H1 (cell line): Measurements from ENCODE around the gene DDN. TPM values are rescaled to one million over a fixed set of nuclear protein-coding genes. Genes with fewer than 3 reads are reported as not detected.
A peak's percentile ranks its signal among the peaks of the same experiment; 100 is the strongest.

Experiments used
- CTCF ChIA-PET: fragments of 300-600 bp; sonication (Branson Sonifier 250); formaldehyde crosslinking; loops from one replicate; lab custom pipeline; 2021; ENCODE audit not compliant: partially characterized antibody; lab: Charles Lee
- POLR2A ChIA-PET: fragments of 300-600 bp; sonication (Branson Sonifier 250); formaldehyde crosslinking; loops from one replicate; lab custom pipeline; 2021; ENCODE audit warnings: inconsistent platforms; ENCODE audit not compliant: partially characterized antibody; lab: Charles Lee
- DNase-seq, 2 experiments: peaks; one replicate each; pipeline versions ENCODE4 v3.0.0 to v3.0.0-alpha.2; 2010 to 2022; ENCODE audit warnings: low spot score in 2 of 2, low read depth in 1 of 2, mixed read lengths in 1 of 2
- FAIRE-seq: peaks from 2 replicates; lab custom pipeline; 2011; peaks lifted over from hg19 to GRCh38; lab: Jason Lieb, UNC
- H2AFZ ChIP-seq: 2 replicates; pipeline ENCODE4 v1.8.1; 2012; ENCODE audit warnings: low read length, inconsistent platforms
- H2AK5ac ChIP-seq: 2 replicates; pipeline ENCODE4 v1.6.1; 2013; ENCODE audit warnings: low read depth, low read length
- H2BK120ac ChIP-seq: replicated peaks from 2 replicates; pipeline ENCODE3; 2013; ENCODE audit warnings: low read depth, low read length, inconsistent platforms
- H2BK12ac ChIP-seq: 2 replicates; pipeline ENCODE4 v1.6.1; 2013; ENCODE audit warnings: low read depth, low read length
- H2BK15ac ChIP-seq: 2 replicates; pipeline ENCODE4 v1.6.1; 2013; ENCODE audit warnings: low read length
- H2BK20ac ChIP-seq: 2 replicates; pipeline ENCODE4 v1.6.1; 2013; ENCODE audit warnings: low read length
- H2BK5ac ChIP-seq: 2 replicates; pipeline ENCODE4 v1.6.1; 2013; ENCODE audit warnings: low read depth, low read length
- H3K14ac ChIP-seq: 2 replicates; pipeline ENCODE4 v1.6.1; 2013; ENCODE audit warnings: inconsistent platforms; ENCODE audit not compliant: insufficient read length
- H3K18ac ChIP-seq: 2 replicates; pipeline ENCODE4 v1.6.1; 2013; ENCODE audit warnings: low read length; ENCODE audit errors: extremely low read depth
- H3K23ac ChIP-seq: 2 replicates; pipeline ENCODE4 v1.6.1; 2013; ENCODE audit warnings: inconsistent platforms; ENCODE audit not compliant: insufficient read length
- H3K23me2 ChIP-seq: 2 replicates; pipeline ENCODE4 v1.6.1; 2013; ENCODE audit warnings: low read depth, low read length
- H3K27ac ChIP-seq: 2 replicates; pipeline ENCODE4 v1.6.1; 2011; ENCODE audit warnings: low read depth, low read length, inconsistent platforms
- H3K27me3 ChIP-seq, 4 experiments: replicated peaks in 1 of 4; 1 replicate in 1 of 4; 2 replicates in 3 of 4; pipeline versions ENCODE4 v1.6.1 to v1.8.1; 2011 to 2013; ENCODE audit warnings: low read length in 3 of 4, mild to moderate bottlenecking in 3 of 4, inconsistent platforms in 2 of 4, mixed read lengths in 2 of 4, moderate library complexity in 1 of 4; ENCODE audit not compliant: control insufficient read depth in 3 of 4, insufficient read depth in 3 of 4; ENCODE audit errors: extremely low read depth in 1 of 4
- H3K36me3 ChIP-seq, 4 experiments: 2 replicates each; pipeline versions ENCODE4 v1.6.1 to v1.8.1; 2011 to 2013; ENCODE audit warnings: mild to moderate bottlenecking in 4 of 4, low read length in 3 of 4, moderate library complexity in 2 of 4, control low read depth in 1 of 4, inconsistent platforms in 1 of 4; ENCODE audit not compliant: insufficient read depth in 4 of 4, control insufficient read depth in 2 of 4
- H3K4ac ChIP-seq: replicated peaks from 2 replicates; pipeline ENCODE3; 2013; ENCODE audit warnings: low read length, low read depth, mixed read lengths, inconsistent platforms; ENCODE audit not compliant: insufficient read length
- H3K4me1 ChIP-seq, 4 experiments: replicated peaks in 1 of 4; 1 replicate in 1 of 4; 2 replicates in 3 of 4; pipeline versions ENCODE4 v1.6.1 to v1.8.1; 2011 to 2013; ENCODE audit warnings: low read length in 3 of 4, inconsistent platforms in 2 of 4, mixed read lengths in 1 of 4; ENCODE audit not compliant: insufficient read depth in 4 of 4, control insufficient read depth in 3 of 4
- H3K4me2 ChIP-seq, 2 experiments: 2 replicates each; pipeline versions ENCODE4 v1.6.1 to v1.8.1; 2011 to 2013; ENCODE audit warnings: low read depth in 2 of 2, low read length in 2 of 2, control low read depth in 1 of 2, inconsistent platforms in 1 of 2, mild to moderate bottlenecking in 1 of 2; ENCODE audit not compliant: insufficient read depth in 1 of 2
- H3K4me3 ChIP-seq, 4 experiments: fragments of 200-600, 300-600 bp in 1 of 4; sonication (generic), shearing (Covaris generic), sonication (Bioruptor Twin) in 1 of 4; 2 replicates each; pipeline versions ENCODE4 v1.5.1 to v1.8.1; 2011 to 2016; ENCODE audit warnings: low read length in 4 of 4, low read depth in 3 of 4, control low read depth in 2 of 4, inconsistent platforms in 2 of 4, mild to moderate bottlenecking in 2 of 4, mixed read lengths in 1 of 4, moderate library complexity in 1 of 4; ENCODE audit not compliant: insufficient read depth in 2 of 4; ENCODE audit errors: extremely low read depth in 1 of 4
- H3K56ac ChIP-seq: replicated peaks from 2 replicates; pipeline ENCODE3; 2013; ENCODE audit warnings: low read depth, mild to moderate bottlenecking, mixed read lengths, low read length, inconsistent platforms; ENCODE audit not compliant: insufficient read length
- H3K79me1 ChIP-seq: 2 replicates; pipeline ENCODE4 v1.6.1; 2013; ENCODE audit warnings: low read depth, low read length, control low read depth
- H3K79me2 ChIP-seq, 2 experiments: 2 replicates each; pipeline versions ENCODE4 v1.6.1 to v1.8.1; 2012 to 2013; ENCODE audit warnings: low read length in 2 of 2, mild to moderate bottlenecking in 2 of 2, inconsistent platforms in 1 of 2; ENCODE audit not compliant: insufficient read depth in 2 of 2, control insufficient read depth in 1 of 2
- H3K9ac ChIP-seq, 4 experiments: replicated peaks in 1 of 4; 1 replicate in 1 of 4; 2 replicates in 3 of 4; pipeline versions ENCODE4 v1.6.1 to v1.8.1; 2011 to 2013; ENCODE audit warnings: low read depth in 3 of 4, low read length in 3 of 4, control low read depth in 2 of 4, mild to moderate bottlenecking in 2 of 4, moderate library complexity in 2 of 4, inconsistent platforms in 1 of 4; ENCODE audit errors: extremely low read depth in 1 of 4
- H3K9me3 ChIP-seq, 2 experiments: 2 replicates each; pipeline versions ENCODE4 v1.6.1 to v1.8.1; 2012 to 2013; ENCODE audit warnings: mild to moderate bottlenecking in 2 of 2, moderate library complexity in 2 of 2, control low read depth in 1 of 2, inconsistent platforms in 1 of 2, low read depth in 1 of 2, low read length in 1 of 2, mixed read lengths in 1 of 2; ENCODE audit not compliant: insufficient read depth in 2 of 2
- H4K20me1 ChIP-seq, 2 experiments: replicated peaks in 1 of 2; 2 replicates each; pipeline versions ENCODE3 to v1.8.1; 2011 to 2013; ENCODE audit warnings: inconsistent platforms in 2 of 2, low read length in 2 of 2, mild to moderate bottlenecking in 1 of 2; ENCODE audit not compliant: insufficient read depth in 2 of 2, control insufficient read depth in 1 of 2
- H4K5ac ChIP-seq: 2 replicates; pipeline ENCODE4 v1.6.1; 2013; ENCODE audit warnings: low read length, low read depth, mixed read lengths, inconsistent platforms; ENCODE audit not compliant: insufficient read length
- H4K8ac ChIP-seq: 2 replicates; pipeline ENCODE4 v1.8.0; 2013; ENCODE audit warnings: mild to moderate bottlenecking, moderate library complexity, low read length, inconsistent platforms; ENCODE audit not compliant: insufficient read depth; ENCODE audit errors: extremely low read depth
- H4K91ac ChIP-seq: replicated peaks from 2 replicates; pipeline ENCODE3; 2013; ENCODE audit warnings: low read length, mixed read lengths, inconsistent platforms; ENCODE audit not compliant: insufficient read length
- CTCF ChIP-seq, 3 experiments: IDR thresholded peaks; 1 replicate in 2 of 3; 2 replicates in 1 of 3; pipeline versions ENCODE4 v1.5.1 to v1.6.1; 2011; ENCODE audit warnings: low read length in 3 of 3, mild to moderate bottlenecking in 3 of 3, inconsistent platforms in 2 of 3, low read depth in 1 of 3, moderate library complexity in 1 of 3; ENCODE audit not compliant: insufficient read depth in 1 of 3; ENCODE audit errors: control extremely low read depth in 1 of 3
- POLR2AphosphoS5 ChIP-seq: IDR thresholded peaks from 2 replicates; pipeline ENCODE4 v1.6.1; 2011; ENCODE audit warnings: low read depth, low read length
- WGBS, 2 experiments: shearing (Covaris generic) in 1 of 2; methylation state at CpG; one replicate each; pipeline versions ENCODE4 v1.1.6 to v1.1.7; 2013 to 2015; ENCODE audit warnings: low lambda C conversion rate in 2 of 2, mixed read lengths in 2 of 2, inconsistent platforms in 1 of 2, low coverage in 1 of 2, missing lambda C conversion rate in 1 of 2; ENCODE audit not compliant: insufficient replicate concordance in 2 of 2, insufficient coverage in 1 of 2, insufficient read length in 1 of 2; ENCODE audit errors: extremely low coverage in 1 of 2, missing lambda C conversion rate in 1 of 2; 5-methylcytosine and 5-hydroxymethylcytosine counted together
- polyA plus RNA-seq, 7 experiments: library from polyadenylated mRNA; depleted of rRNA in 3 of 7; stranded (reverse) in 5 of 7; unstranded in 2 of 7; fragments of >200 nt in 5 of 7; fragments of 200-250 nt in 2 of 7; gene quantifications; 1 replicate in 5 of 7; 2 replicates in 1 of 7; 4 replicates in 1 of 7; pipeline versions ENCODE4 v1.2.1 to v1.2.3, GENCODE V29; 2011 to 2013; ENCODE audit warnings: missing spikeins in 2 of 7, mixed read lengths in 2 of 7
- total RNA-seq: library from RNA; stranded (reverse); fragmentation: NEBNext Ultra II Directional; extraction: Animal tissue kit (Norgen Biotek cat#: 25700); gene quantifications from 2 replicates; pipeline ENCODE4 v1.2.1, GENCODE V29; 2021

DDN gene
- total and polyA plus RNA-seq, 2 of the 8 experiments (the other 6 are each of a cell fraction or from before 2014, with no cell fraction given), result 0.14 to 0.30 TPM

- H3K23ac ChIP-seq, result no peak overlapping the region
- H3K56ac ChIP-seq, result no peak overlapping the region
- no peak overlapping the region for H2BK15ac ChIP-seq
- H2AFZ ChIP-seq, result peak overlapping the region; percentile 64; the same call in 1 of the 2 replicates
- no peaks in the 10 kb centered on the region for H3K27me3 ChIP-seq
- peak overlapping the region; percentile 85; the same call in 1 of the 2 replicates for H3K27ac ChIP-seq
- TF ChIP-seq CTCF (IDR thresholded peaks at IDR 0.05; ENCODE audit: control extremely low read depth in 1 of 3, insufficient read depth in 1 of 3, low read depth in 1 of 3, low read length in 3 of 3) (peak in 1 of 3 experiments; percentile 27; a peak in 1 of 4 replicates), POLR2AphosphoS5 (no peak)
- no peak overlapping the region for H2BK12ac ChIP-seq
- no peak overlapping the region for H2BK120ac ChIP-seq
- H4K8ac ChIP-seq, result no peak overlapping the region
- peaks cover 0 to 6% (median 1%) of the 10 kb centered on the region in 4 experiments; a peak in 4 of 7 replicates for H3K4me1 ChIP-seq
- no peaks in the 10 kb centered on the region for H3K9me3 ChIP-seq
- no peak overlapping the region for H3K14ac ChIP-seq
- 17% methylated on average over 8 of the region's 8 CpGs; no CpG with 5 or more reads in 1 of the 2 experiments for WGBS, 2 experiments
- H3K9ac ChIP-seq, result peak overlapping the region; percentile 56 to 86 (median 80); a peak in 6 of 7 replicates
- H2BK5ac ChIP-seq, result peak overlapping the region; percentile 68; the same call in 1 of the 2 replicates
- H3K4me2 ChIP-seq, result peak overlapping the region; percentile 87 to 92
- peaks cover 0 to 3% of the 10 kb centered on the region in 2 experiments for H4K20me1 ChIP-seq
- H3K23me2 ChIP-seq, result peaks cover 8% of the 10 kb centered on the region
- H3K18ac ChIP-seq, result no peak overlapping the region
- H3K4ac ChIP-seq, result no peak overlapping the region
- no peak overlapping the region for H4K91ac ChIP-seq
- no peak overlapping the region for H2AK5ac ChIP-seq
- no peak for DNase-seq
- peaks cover 0 to 14% (median 8%) of the 10 kb centered on the region in 4 experiments; a peak in 4 of 8 replicates for H3K36me3 ChIP-seq
- no peak overlapping the region for H4K5ac ChIP-seq
- H2BK20ac ChIP-seq, result no peak overlapping the region
- ChIA-PET CTCF (interaction anchor here (0.7 to 11.5 kb wide), 9 partner anchors 11 to 84 kb away, joined by 4 to 207 read pairs (median 5); partner anchors contain the start of gene DDN), POLR2A (interaction anchor here (0.6 to 3.5 kb wide), 24 partner anchors 9 to 549 kb away, joined by 3 to 24 read pairs (median 3); partner anchors contain the start of genes DDN, FKBP11, RND1 and TROAP)
- no peak for FAIRE-seq
- H3K4me3 ChIP-seq, result peak overlapping the region; percentile 65 to 92 (median 80)
- H3K79me1 ChIP-seq, result no peaks in the 10 kb centered on the region; the same call in 1 of the 2 replicates
- no peaks in the 10 kb centered on the region for H3K79me2 ChIP-seq
Observed at GRCh38 chr12:49017891-49018260, 18.7 kb upstream of the DDN start.
